CD8-positive, alpha-beta memory T cell (primary cell): ENCODE measurements around the gene FUZ. TPM values are rescaled to one million over a fixed set of nuclear protein-coding genes. Genes with fewer than 3 reads are reported as not detected.

Source experiments
- CTCF ChIA-PET: fragments of 350-600 bp; sonication (Branson Sonifier 250); formaldehyde crosslinking; loops from one replicate; lab custom pipeline; 2021; ENCODE audit warnings: antibody characterized with exemption; lab: Charles Lee
- POLR2A ChIA-PET: fragments of 350-600 bp; sonication (Branson Sonifier 250); formaldehyde crosslinking; loops from one replicate; lab custom pipeline; 2021; ENCODE audit warnings: antibody characterized with exemption; lab: Charles Lee
- DNase-seq, 5 donors: peaks; one replicate each; pipeline versions ENCODE4 v3.0.0 to v3.0.0-alpha.2; 2020 to 2022; ENCODE audit warnings: mixed read lengths in 1 of 5
- H3K27ac ChIP-seq: one replicate; pipeline ENCODE4 v1.7.0; 2013; ENCODE audit warnings: low read depth, mild to moderate bottlenecking, low read length, moderate library complexity
- H3K27me3 ChIP-seq: 2 replicates; pipeline ENCODE4 v1.7.0; 2013; ENCODE audit warnings: low read length, mild to moderate bottlenecking; ENCODE audit not compliant: insufficient read depth, poor library complexity, severe bottlenecking
- H3K36me3 ChIP-seq: 2 replicates; pipeline ENCODE4 v1.7.0; 2013; ENCODE audit warnings: mild to moderate bottlenecking, low read length, moderate library complexity; ENCODE audit not compliant: insufficient read depth
- H3K4me1 ChIP-seq: 2 replicates; pipeline ENCODE4 v1.7.0; 2013; ENCODE audit warnings: mild to moderate bottlenecking, low read length, moderate library complexity; ENCODE audit not compliant: insufficient read depth
- H3K4me3 ChIP-seq: 2 replicates; pipeline ENCODE4 v1.7.0; 2013; ENCODE audit warnings: mild to moderate bottlenecking, low read length
- H3K9me3 ChIP-seq: 2 replicates; pipeline ENCODE4 v1.7.0; 2013; ENCODE audit warnings: mild to moderate bottlenecking, low read length
- H3K27ac Mint-ChIP-seq, 8 donors: one replicate each; pipeline ENCODE4 v1.8.0; 2020 to 2021; ENCODE audit warnings: mixed read lengths in 8 of 8, mild to moderate bottlenecking in 6 of 8, inconsistent platforms in 3 of 8, moderate library complexity in 3 of 8
- H3K27me3 Mint-ChIP-seq, 2 donors: one replicate each; pipeline ENCODE4 v1.8.0; 2020 to 2021; ENCODE audit warnings: mixed read lengths in 2 of 2, mild to moderate bottlenecking in 1 of 2, moderate library complexity in 1 of 2
- H3K36me3 Mint-ChIP-seq, 3 donors: one replicate each; pipeline ENCODE4 v1.8.0; 2020 to 2021; ENCODE audit warnings: mixed read lengths in 3 of 3, inconsistent platforms in 1 of 3, mild to moderate bottlenecking in 1 of 3
- H3K4me1 Mint-ChIP-seq, 3 donors: one replicate each; pipeline ENCODE4 v1.8.0; 2020 to 2021; ENCODE audit warnings: mixed read lengths in 3 of 3, inconsistent platforms in 1 of 3, mild to moderate bottlenecking in 1 of 3
- H3K4me3 Mint-ChIP-seq, 7 donors: one replicate each; pipeline ENCODE4 v1.8.0; 2020 to 2021; ENCODE audit warnings: mixed read lengths in 7 of 7, mild to moderate bottlenecking in 6 of 7, moderate library complexity in 4 of 7, inconsistent platforms in 2 of 7
- H3K9me3 Mint-ChIP-seq, 5 donors: one replicate each; pipeline ENCODE4 v1.8.0; 2020 to 2022; ENCODE audit warnings: mixed read lengths in 5 of 5, mild to moderate bottlenecking in 3 of 5, moderate library complexity in 2 of 5, inconsistent platforms in 1 of 5
- polyA plus RNA-seq: library from polyadenylated mRNA; unstranded; fragments of 300-500 nt; fragmentation: Illumina TruSeq; gene quantifications from one replicate; pipeline ENCODE4 v1.2.3, GENCODE V29; 2021
- total RNA-seq, 2 experiments: library from RNA; stranded (reverse); gene quantifications; one replicate each; pipeline ENCODE4 v1.2.3, GENCODE V29; 2021

FUZ gene
- total and polyA plus RNA-seq, 3 experiments from 2014 or later: 4.5 to 30.1 (median 26.1) TPM

DNA sequence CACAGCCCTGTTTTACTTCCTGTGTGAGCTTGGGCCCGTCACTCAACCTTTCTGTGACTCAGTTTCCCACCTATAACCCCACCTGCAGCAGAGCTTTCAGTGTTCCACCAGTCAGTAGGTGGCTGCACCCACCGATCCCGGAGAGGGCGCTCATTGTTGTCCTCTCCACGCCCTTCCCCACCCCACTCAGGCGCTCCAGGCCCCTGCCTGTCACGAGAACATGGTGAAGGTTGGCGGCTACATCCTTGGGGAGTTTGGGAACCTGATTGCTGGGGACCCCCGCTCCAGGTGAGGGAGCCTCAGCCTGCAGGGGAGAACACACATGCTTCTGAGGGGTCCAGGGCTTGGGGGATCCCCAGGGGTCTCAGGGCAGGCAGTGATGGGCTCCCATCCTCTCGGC lies 12.3 kb downstream of the FUZ start:
- no peak for DNase-seq
- no peaks in the 10 kb centered on the region for H3K27me3 ChIP-seq
- CTCF ChIA-PET: no interaction called here
- peaks cover 6 to 83% (median 8%) of the 10 kb centered on the region in 3 donors for H3K36me3 Mint-ChIP-seq
- H3K4me1 ChIP-seq: no peaks in the 10 kb centered on the region
- H3K9me3 ChIP-seq: no peaks in the 10 kb centered on the region
- no peak overlapping the region for H3K27ac Mint-ChIP-seq
- H3K4me3 ChIP-seq: no peak overlapping the region
- peaks cover 19% of the 10 kb centered on the region for H3K36me3 ChIP-seq
- no peaks in the 10 kb centered on the region for H3K9me3 Mint-ChIP-seq
- H3K27me3 Mint-ChIP-seq: no peaks in the 10 kb centered on the region
- H3K27ac ChIP-seq: no peak overlapping the region
- POLR2A ChIA-PET: interaction anchor here (1.3 kb wide), 1 partner anchor 13 kb away, joined by 3 read pairs; the partner anchor contains the start of gene FUZ
- H3K4me3 Mint-ChIP-seq: no peak overlapping the region
- no peaks in the 10 kb centered on the region for H3K4me1 Mint-ChIP-seq

DNA sequence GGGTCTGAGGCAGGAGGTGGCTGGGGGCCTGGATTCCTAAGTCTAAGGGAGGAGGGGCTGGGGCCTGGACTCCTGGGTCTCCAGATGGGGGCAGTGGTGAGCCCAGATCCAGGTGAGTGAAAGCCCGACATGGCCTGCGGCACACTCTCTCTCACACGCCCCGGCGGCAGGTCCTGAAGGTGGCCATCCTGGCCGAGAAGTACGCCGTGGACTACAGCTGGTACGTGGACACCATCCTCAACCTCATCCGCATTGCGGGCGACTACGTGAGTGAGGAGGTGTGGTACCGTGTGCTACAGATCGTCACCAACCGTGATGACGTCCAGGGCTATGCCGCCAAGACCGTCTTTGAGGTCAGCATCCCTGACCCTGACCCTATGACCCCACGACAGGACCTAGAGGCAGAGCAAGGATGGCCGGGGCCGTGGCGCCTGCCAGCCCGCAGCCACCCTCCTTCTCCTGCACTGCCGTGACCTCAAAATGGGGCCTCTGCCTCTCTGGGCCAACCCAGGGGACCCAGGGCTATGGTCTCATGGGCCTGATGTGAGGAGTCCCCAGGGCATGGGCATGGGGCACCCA lies 13.2 kb downstream of the FUZ start:
- Mint-ChIP-seq H3K27ac (peak overlapping the region in 1 of 8 donors; percentile 75), H3K27me3 (no peaks in the 10 kb centered on the region), H3K4me3 (peak overlapping the region in 2 of 7 donors; percentile 18 to 45), H3K9me3 (no peaks in the 10 kb centered on the region), H3K36me3 (peaks cover 6 to 89% (median 8%) of the 10 kb centered on the region in 3 donors), H3K4me1 (no peaks in the 10 kb centered on the region)
- ChIA-PET CTCF (no interaction called here), POLR2A (interaction anchor here (1.3 kb wide), 1 partner anchor 13 kb away, joined by 3 read pairs; the partner anchor contains the start of gene FUZ)
- no peak overlapping the region for H3K27ac ChIP-seq
- no peaks in the 10 kb centered on the region for H3K9me3 ChIP-seq
- H3K4me3 ChIP-seq: no peak overlapping the region
- H3K36me3 ChIP-seq: peaks cover 20% of the 10 kb centered on the region
- no peaks in the 10 kb centered on the region for H3K27me3 ChIP-seq
- DNase-seq: no peak
- H3K4me1 ChIP-seq: no peaks in the 10 kb centered on the region

DNA sequence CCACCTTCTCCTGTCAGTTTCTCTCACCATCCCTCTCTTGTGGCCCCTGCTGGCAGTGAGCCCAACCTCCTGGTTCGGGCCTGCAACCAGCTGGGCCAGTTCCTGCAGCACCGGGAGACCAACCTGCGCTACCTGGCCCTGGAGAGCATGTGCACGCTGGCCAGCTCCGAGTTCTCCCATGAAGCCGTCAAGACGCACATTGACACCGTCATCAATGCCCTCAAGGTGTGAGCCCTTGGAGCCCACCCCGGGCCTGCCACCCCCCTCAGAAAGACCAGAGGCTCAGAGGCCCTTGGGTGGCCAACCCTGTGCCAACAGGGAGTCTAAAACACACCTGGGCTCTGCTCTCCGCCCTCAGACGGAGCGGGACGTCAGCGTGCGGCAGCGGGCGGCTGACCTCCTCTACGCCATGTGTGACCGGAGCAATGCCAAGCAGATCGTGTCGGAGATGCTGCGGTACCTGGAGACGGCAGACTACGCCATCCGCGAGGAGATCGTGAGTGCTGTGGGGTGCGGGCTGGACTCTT lies 13.8 kb downstream of the FUZ start:
- peak overlapping the region in 2 of 8 donors; percentile 12 to 75 for H3K27ac Mint-ChIP-seq
- no peak overlapping the region for H3K4me3 Mint-ChIP-seq
- peaks cover 7 to 90% (median 8%) of the 10 kb centered on the region in 3 donors for H3K36me3 Mint-ChIP-seq
- no peak overlapping the region for H3K4me3 ChIP-seq
- H3K27me3 Mint-ChIP-seq: no peaks in the 10 kb centered on the region
- H3K27ac ChIP-seq: no peak overlapping the region
- H3K27me3 ChIP-seq: no peaks in the 10 kb centered on the region
- no peaks in the 10 kb centered on the region for H3K9me3 Mint-ChIP-seq
- peaks cover 20% of the 10 kb centered on the region for H3K36me3 ChIP-seq
- DNase-seq: no peak
- CTCF ChIA-PET: interaction anchor here (0.6 kb wide), 1 partner anchor 169 kb away, joined by 3 read pairs; no protein-coding TSS in a partner anchor
- POLR2A ChIA-PET: no interaction called here
- no peaks in the 10 kb centered on the region for H3K9me3 ChIP-seq
- no peaks in the 10 kb centered on the region for H3K4me1 ChIP-seq
- H3K4me1 Mint-ChIP-seq: no peaks in the 10 kb centered on the region

DNA sequence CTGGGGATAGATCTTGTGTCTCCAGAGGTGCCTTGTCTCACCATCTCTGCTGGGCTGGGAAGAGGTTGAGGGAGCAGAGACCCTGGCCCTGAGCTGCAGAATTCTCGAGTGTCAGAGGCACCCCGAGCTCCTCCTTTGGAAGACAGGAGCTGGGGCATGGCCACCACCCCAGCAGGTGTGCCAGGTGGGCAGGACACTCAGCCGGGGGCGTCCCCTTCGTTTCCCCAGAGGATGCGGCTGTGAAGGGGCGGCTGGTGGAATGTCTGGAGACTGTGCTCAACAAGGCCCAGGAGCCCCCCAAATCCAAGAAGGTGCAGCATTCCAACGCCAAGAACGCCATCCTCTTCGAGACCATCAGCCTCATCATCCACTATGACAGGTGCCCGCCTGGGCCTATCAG lies 14.5 kb downstream of the FUZ start:
- H3K4me3 Mint-ChIP-seq: no peak overlapping the region
- peaks cover 20% of the 10 kb centered on the region for H3K36me3 ChIP-seq
- H3K9me3 ChIP-seq: no peaks in the 10 kb centered on the region
- H3K4me1 Mint-ChIP-seq: no peaks in the 10 kb centered on the region
- ChIA-PET POLR2A (no interaction called here), CTCF (no interaction called here)
- DNase-seq: no peak
- peaks cover 6 to 89% (median 8%) of the 10 kb centered on the region in 3 donors for H3K36me3 Mint-ChIP-seq
- no peak overlapping the region for H3K27ac Mint-ChIP-seq
- H3K4me1 ChIP-seq: no peaks in the 10 kb centered on the region
- no peak overlapping the region for H3K27ac ChIP-seq
- H3K4me3 ChIP-seq: no peak overlapping the region
- no peaks in the 10 kb centered on the region for H3K27me3 Mint-ChIP-seq
- no peaks in the 10 kb centered on the region for H3K9me3 Mint-ChIP-seq
- H3K27me3 ChIP-seq: no peaks in the 10 kb centered on the region

DNA sequence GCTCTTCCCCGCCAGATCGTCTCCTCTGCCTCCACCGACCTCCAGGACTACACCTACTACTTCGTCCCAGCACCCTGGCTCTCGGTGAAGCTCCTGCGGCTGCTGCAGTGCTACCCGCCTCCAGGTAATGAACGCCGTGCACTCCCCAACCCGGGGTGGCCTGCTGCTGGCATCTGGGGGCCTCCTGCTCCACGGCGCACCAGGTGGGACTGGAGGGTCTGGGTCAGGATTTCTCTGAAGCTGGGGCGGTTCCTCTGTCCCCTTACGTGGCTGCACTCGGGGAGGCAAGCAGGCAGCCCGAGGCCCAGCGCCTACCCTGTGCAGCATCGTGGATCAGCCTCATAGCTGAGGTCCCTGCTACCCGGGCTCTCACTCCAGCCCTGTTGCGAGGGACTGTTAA lies 17.5 kb downstream of the FUZ start:
- no peaks in the 10 kb centered on the region for H3K27me3 Mint-ChIP-seq
- no peaks in the 10 kb centered on the region for H3K4me1 Mint-ChIP-seq
- POLR2A ChIA-PET: no interaction called here
- H3K4me1 ChIP-seq: no peaks in the 10 kb centered on the region
- H3K9me3 ChIP-seq: no peaks in the 10 kb centered on the region
- H3K27me3 ChIP-seq: no peaks in the 10 kb centered on the region
- CTCF ChIA-PET: no interaction called here
- H3K27ac ChIP-seq: no peak overlapping the region
- DNase-seq: no peak
- peaks cover 3 to 93% (median 8%) of the 10 kb centered on the region in 3 donors for H3K36me3 Mint-ChIP-seq
- no peak overlapping the region for H3K27ac Mint-ChIP-seq
- no peaks in the 10 kb centered on the region for H3K9me3 Mint-ChIP-seq
- no peak overlapping the region for H3K4me3 Mint-ChIP-seq
- H3K4me3 ChIP-seq: no peak overlapping the region
- peaks cover 22% of the 10 kb centered on the region for H3K36me3 ChIP-seq

DNA sequence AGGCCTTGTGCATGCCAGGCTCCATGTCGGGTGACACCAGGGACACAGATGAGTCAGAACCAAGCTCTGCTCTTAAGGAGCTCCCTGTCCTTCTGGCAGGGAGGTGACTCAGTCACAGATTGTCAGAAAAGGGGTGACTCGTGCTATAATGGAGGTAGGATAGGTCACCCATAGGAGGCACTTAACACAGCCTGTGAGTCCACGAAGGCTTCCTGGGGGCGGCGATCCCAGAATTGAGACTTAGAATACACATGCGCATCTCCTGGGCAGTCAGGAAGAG lies 19.6 kb downstream of the FUZ start:
- Mint-ChIP-seq H3K4me1 (peaks cover 0 to 3% (median 0%) of the 10 kb centered on the region in 3 donors), H3K36me3 (peaks cover 3 to 90% (median 8%) of the 10 kb centered on the region in 3 donors), H3K4me3 (no peak overlapping the region), H3K27me3 (no peaks in the 10 kb centered on the region), H3K9me3 (no peaks in the 10 kb centered on the region), H3K27ac (no peak overlapping the region)
- Histone ChIP-seq H3K4me3 (no peak overlapping the region), H3K27me3 (no peaks in the 10 kb centered on the region), H3K9me3 (no peaks in the 10 kb centered on the region), H3K36me3 (peaks cover 22% of the 10 kb centered on the region), H3K4me1 (no peaks in the 10 kb centered on the region), H3K27ac (no peak overlapping the region)
- no peak for DNase-seq
- ChIA-PET CTCF (no interaction called here), POLR2A (no interaction called here)

DNA sequence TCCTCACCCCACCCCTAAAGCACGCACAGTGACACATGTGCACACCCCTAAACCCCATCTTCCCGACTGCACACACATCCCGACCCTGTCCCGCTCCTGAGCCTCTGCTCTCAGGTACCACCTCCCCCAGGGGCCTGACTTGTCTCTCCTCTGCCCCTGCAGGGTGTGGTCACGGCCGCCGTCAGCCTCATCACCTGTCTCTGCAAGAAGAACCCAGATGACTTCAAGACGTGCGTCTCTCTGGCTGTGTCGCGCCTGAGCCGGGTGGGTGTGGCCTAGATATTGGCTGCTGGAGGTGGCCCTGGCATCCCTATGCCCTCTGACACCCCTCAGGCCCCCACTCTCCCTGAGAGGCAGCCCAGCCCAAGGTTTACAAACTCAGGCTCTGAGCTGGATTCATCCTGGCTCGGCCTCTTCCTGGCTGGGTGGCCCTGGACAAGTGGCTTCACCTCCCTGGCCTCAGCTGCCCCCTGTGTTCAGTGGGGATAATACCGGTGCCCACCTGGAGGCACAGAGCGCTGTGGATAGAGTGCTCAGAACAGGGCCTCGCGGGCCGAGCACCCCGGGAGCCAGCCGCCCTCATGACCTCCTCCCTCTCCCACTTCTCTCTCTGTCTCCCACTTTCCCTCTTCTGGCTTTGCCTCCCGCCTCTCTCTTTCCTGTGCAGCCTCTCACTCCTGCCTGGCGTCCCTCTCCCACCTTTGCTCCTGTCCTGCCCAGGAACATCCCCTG lies 20.1 kb downstream of the FUZ start:
- Histone ChIP-seq H3K27ac (no peak overlapping the region), H3K4me3 (no peak overlapping the region), H3K27me3 (no peaks in the 10 kb centered on the region), H3K9me3 (no peaks in the 10 kb centered on the region), H3K4me1 (no peaks in the 10 kb centered on the region), H3K36me3 (peaks cover 22% of the 10 kb centered on the region)
- no peak for DNase-seq
- POLR2A ChIA-PET: no interaction called here
- no peak overlapping the region for H3K27ac Mint-ChIP-seq
- no peaks in the 10 kb centered on the region for H3K9me3 Mint-ChIP-seq
- H3K4me1 Mint-ChIP-seq: peaks cover 0 to 6% (median 0%) of the 10 kb centered on the region in 3 donors
- CTCF ChIA-PET: no interaction called here
- peaks cover 3 to 90% (median 8%) of the 10 kb centered on the region in 3 donors for H3K36me3 Mint-ChIP-seq
- H3K4me3 Mint-ChIP-seq: no peak overlapping the region
- H3K27me3 Mint-ChIP-seq: no peaks in the 10 kb centered on the region

DNA sequence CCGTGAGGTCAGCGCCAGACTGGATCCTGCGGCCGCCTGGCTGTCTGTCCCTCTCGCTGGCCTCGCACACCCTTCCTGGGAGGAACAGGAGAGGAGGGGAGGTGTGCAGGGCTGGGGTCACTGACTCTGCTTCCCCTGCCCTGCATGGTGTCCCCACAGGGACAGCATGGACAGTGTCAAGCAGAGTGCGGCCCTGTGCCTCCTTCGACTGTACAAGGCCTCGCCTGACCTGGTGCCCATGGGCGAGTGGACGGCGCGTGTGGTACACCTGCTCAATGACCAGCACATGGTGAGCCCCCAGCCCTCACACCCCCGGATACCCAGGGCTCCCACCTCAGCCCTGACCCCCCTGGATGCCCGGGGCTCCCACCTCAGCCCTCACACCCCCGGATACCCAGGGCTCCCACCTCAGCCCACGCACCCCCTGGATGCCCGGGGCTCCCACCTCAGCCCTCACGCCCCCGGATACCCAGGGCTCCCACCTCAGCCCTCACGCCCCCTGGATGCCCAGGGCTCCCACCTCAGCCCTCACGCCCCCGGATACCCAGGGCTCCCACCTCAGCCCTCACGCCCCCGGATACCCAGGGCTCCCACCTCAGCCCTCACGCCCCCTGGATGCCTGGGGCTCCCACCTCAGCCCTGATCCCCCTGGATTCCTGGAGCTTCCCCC lies 21.2 kb downstream of the FUZ start:
- Histone ChIP-seq H3K27ac (no peak overlapping the region), H3K27me3 (no peaks in the 10 kb centered on the region), H3K4me3 (no peak overlapping the region), H3K4me1 (no peaks in the 10 kb centered on the region), H3K36me3 (peaks cover 22% of the 10 kb centered on the region), H3K9me3 (no peaks in the 10 kb centered on the region)
- H3K27ac Mint-ChIP-seq: no peak overlapping the region
- peaks cover 6 to 87% (median 8%) of the 10 kb centered on the region in 3 donors for H3K36me3 Mint-ChIP-seq
- no peak for DNase-seq
- H3K9me3 Mint-ChIP-seq: no peaks in the 10 kb centered on the region
- no peaks in the 10 kb centered on the region for H3K27me3 Mint-ChIP-seq
- H3K4me3 Mint-ChIP-seq: no peak overlapping the region
- H3K4me1 Mint-ChIP-seq: peaks cover 0 to 6% (median 0%) of the 10 kb centered on the region in 3 donors
- ChIA-PET POLR2A (no interaction called here), CTCF (no interaction called here)
